HG03378 (cell line): ENCODE measurements around the gene IGDCC3.
"Not testable (repeated sequence)": the region's sequence is repeated elsewhere in the genome, so short reads cannot be mapped to it uniquely, and the experiment has no call there.

Experiments
- ATAC-seq: cut with Tn5 transposase; IDR thresholded peaks from one replicate; pipeline ENCODE4 v1.9.1; 2021; ENCODE audit warnings: mild to moderate bottlenecking, moderate library complexity; ENCODE audit not compliant: unreplicated experiment

Gene IGDCC3

GRCh38 chr15:65406424-65407000, 28.7 kb upstream of the IGDCC3 start:
- ATAC-seq: no peak

GRCh38 chr15:65405791-65406423, 28.1 kb upstream of the IGDCC3 start:
- ATAC-seq: no peak

GRCh38 chr15:65404186-65404872, 26.5 kb upstream of the IGDCC3 start:
- ATAC-seq: no peak

GRCh38 chr15:65402961-65403360, 25.2 kb upstream of the IGDCC3 start:
- ATAC-seq: no peak

- no peak for ATAC-seq
Measured at GRCh38 chr15:65401611-65402240, 23.9 kb upstream of the IGDCC3 start.

GRCh38 chr15:65400760-65401610, 23.2 kb upstream of the IGDCC3 start:
- ATAC-seq: no peak

GRCh38 chr15:65399997-65400396, 22.2 kb upstream of the IGDCC3 start:
- ATAC-seq: no peak

- ATAC-seq: no peak
Measured at GRCh38 chr15:65399001-65399706, 21.4 kb upstream of the IGDCC3 start.

- ATAC-seq: not testable (repeated sequence)
Measured at GRCh38 chr15:65398486-65398885, 20.7 kb upstream of the IGDCC3 start.

GRCh38 chr15:65396965-65397317, 19.1 kb upstream of the IGDCC3 start:
- no peak for ATAC-seq

GRCh38 chr15:65396283-65396964, 18.6 kb upstream of the IGDCC3 start:
- ATAC-seq: no peak

- ATAC-seq: no peak
Measured at GRCh38 chr15:65395567-65396202, 17.9 kb upstream of the IGDCC3 start.

- no peak for ATAC-seq
Measured at GRCh38 chr15:65394936-65395335, 17.1 kb upstream of the IGDCC3 start.

- ATAC-seq: no peak
Measured at GRCh38 chr15:65394280-65394789, 16.5 kb upstream of the IGDCC3 start.

- no peak for ATAC-seq
Measured at GRCh38 chr15:65393557-65393956, 15.8 kb upstream of the IGDCC3 start.

GRCh38 chr15:65393091-65393490, 15.3 kb upstream of the IGDCC3 start:
- ATAC-seq: no peak

GRCh38 chr15:65392368-65392767, 14.6 kb upstream of the IGDCC3 start:
- no peak for ATAC-seq

- ATAC-seq: no peak
Measured at GRCh38 chr15:65391732-65392131, 13.9 kb upstream of the IGDCC3 start.

GRCh38 chr15:65390447-65390846, 12.6 kb upstream of the IGDCC3 start:
- no peak for ATAC-seq
